Mucosa of descending colon (tissue), 3 donors: ENCODE results near the gene SYNGR1. TPM values are rescaled to one million over a fixed set of nuclear protein-coding genes. Genes with fewer than 3 reads are reported as not detected.
A peak's percentile ranks its signal among the peaks of the same experiment; 100 is the strongest.
"Not testable (repeated sequence)": the region's sequence is repeated elsewhere in the genome, so short reads cannot be mapped to it uniquely, and the experiment has no call there.

Experiments used
- ATAC-seq: fragments of 200-7000 bp; cut with Tn5 transposase; one replicate; pipeline ENCODE4 v1.9.1; 2020; ENCODE audit warnings: mild to moderate bottlenecking, moderate library complexity
- DNase-seq, 3 donors: peaks; one replicate each; pipeline ENCODE4 v3.0.0-alpha.2; 2020
- H3K36me3 ChIP-seq: fragments of 200-600 bp; one replicate; pipeline ENCODE4 v1.8.0; 2021; ENCODE audit warnings: low read depth, mild to moderate bottlenecking
- H3K4me1 ChIP-seq: fragments of 200-600 bp; one replicate; pipeline ENCODE4 v1.8.0; 2021; ENCODE audit warnings: low read depth, mild to moderate bottlenecking
- H3K4me3 ChIP-seq: fragments of 200-600 bp; one replicate; pipeline ENCODE4 v1.8.0; 2021; ENCODE audit warnings: mild to moderate bottlenecking
- H3K9me3 ChIP-seq: fragments of 200-600 bp; one replicate; pipeline ENCODE4 v1.8.0; 2021; ENCODE audit warnings: mild to moderate bottlenecking
- CTCF ChIP-seq: fragments of 200-600 bp; IDR thresholded peaks from one replicate; pipeline ENCODE4 v1.8.0; 2022; ENCODE audit warnings: antibody characterized with exemption, mild to moderate bottlenecking
- intact Hi-C, 2 donors: fragments of 100-400 bp; cut with DNase I in 1 of 2; cut with micrococcal nuclease in 1 of 2; formaldehyde crosslinking; loops; one replicate each; pipeline versions ENCODE4 v1.11.0 to v1.11.1; 2022; cut with DNase I, micrococcal nuclease
- total RNA-seq, 3 donors: library from RNA; stranded (reverse); fragmentation: NEBNext Ultra II Directional in 2 of 3; extraction: Animal tissue kit (Norgen Biotek cat#: 25700) in 2 of 3; gene quantifications; one replicate each; pipeline versions ENCODE4 v1.2.1 to v1.2.4, GENCODE V29; 2021 to 2023
- donor health status: DM: no; HTN: no; CAD: no; lungs with moderate emphysema.
- donor health status: DM: no; HTN: no; CAD: no.
- donor health status: DM: no; HTN: yes; CAD: no.

SYNGR1 gene
- total RNA-seq, 3 donors from 2014 or later, result 1.7 to 26.5 (median 2.9) TPM

GRCh38 chr22:39318507-39319283, 31.1 kb upstream of the SYNGR1 start:
- DNase-seq (no peak), ATAC-seq (peak; percentile 22)
- peaks cover 16% of the 10 kb centered on the region for H3K36me3 ChIP-seq
- H3K4me3 ChIP-seq, result peak overlapping the region; percentile 70
- no peak for TF ChIP-seq CTCF
- peaks cover 36% of the 10 kb centered on the region for H3K4me1 ChIP-seq
- H3K9me3 ChIP-seq, result no peaks in the 10 kb centered on the region
- intact Hi-C loops, result loop anchor here in 1 of 2 donors (10.0 kb wide), 1 partner anchor 144 kb away; no protein-coding TSS in a partner anchor

- Histone ChIP-seq H3K4me1 (peaks cover 35% of the 10 kb centered on the region), H3K4me3 (peak within 1 kb of the TSS; percentile 70), H3K9me3 (no peaks in the 10 kb centered on the region), H3K36me3 (peaks cover 11% of the 10 kb centered on the region)
- intact Hi-C loops, result loop anchor here in 1 of 2 donors (10.0 kb wide), 1 partner anchor 145 kb away; no protein-coding TSS in a partner anchor
- DNase-seq (peak; percentile 97 to 99 (median 98)), ATAC-seq (peak; percentile 92)
- TF ChIP-seq CTCF, result no peak
These were observed 30.3 kb upstream of the SYNGR1 start, which contains the start of gene RPL3 for GRCh38 chr22:39319284-39320022. TSS of gene RPL3 (minus strand) at chr22:39319623. CDS start at chr22:39319597, 26 bp downstream.

- peaks cover 30% of the 10 kb centered on the region for H3K4me1 ChIP-seq
- intact Hi-C loops, ATAC-seq, H3K36me3 ChIP-seq, DNase-seq, H3K4me3 ChIP-seq, H3K9me3 ChIP-seq: not testable (repeated sequence)
These were observed 29.2 kb upstream of the SYNGR1 start for GRCh38 chr22:39320616-39321029.

- no peaks in the 10 kb centered on the region for H3K4me1 ChIP-seq
- no peaks in the 10 kb centered on the region for H3K9me3 ChIP-seq
- H3K36me3 ChIP-seq, result no peaks in the 10 kb centered on the region
- H3K4me3 ChIP-seq, result no peak overlapping the region
- intact Hi-C loops, result no loop called here
- no peak for TF ChIP-seq CTCF
- DNase-seq, result no peak
- no peak for ATAC-seq
These were observed 24.3 kb upstream of the SYNGR1 start for GRCh38 chr22:39325392-39325932.

- H3K36me3 ChIP-seq, result no peaks in the 10 kb centered on the region
- TF ChIP-seq CTCF, result no peak
- intact Hi-C loops, result no loop called here
- no peak for DNase-seq
- H3K4me1 ChIP-seq, result no peaks in the 10 kb centered on the region
- no peaks in the 10 kb centered on the region for H3K9me3 ChIP-seq
- ATAC-seq, result no peak
- no peak overlapping the region for H3K4me3 ChIP-seq
These were observed 21.6 kb upstream of the SYNGR1 start for GRCh38 chr22:39327995-39328754.

- H3K4me1 ChIP-seq, ATAC-seq, DNase-seq, H3K36me3 ChIP-seq, H3K9me3 ChIP-seq, intact Hi-C loops, H3K4me3 ChIP-seq: not testable (repeated sequence)
These were observed 19.2 kb upstream of the SYNGR1 start for GRCh38 chr22:39330553-39330952.
